HEK293 (cell line): ENCODE measurements around the gene ANXA3.
"Not testable (repeated sequence)": the region's sequence is repeated elsewhere in the genome, so short reads cannot be mapped to it uniquely, and the experiment has no call there.

ENCODE experiments used
- FEZF1 ChIP-seq: fragments of 450-650 bp; formaldehyde crosslinking; IDR thresholded peaks from 2 replicates; pipeline ENCODE4 v1.5.1; 2016; ENCODE audit warnings: missing biosample characterization, missing genetic modification characterization
- KLF10 ChIP-seq: fragments of 450-650 bp; IDR thresholded peaks from 2 replicates; pipeline ENCODE4 v1.5.1; 2018; ENCODE audit warnings: missing biosample characterization, mild to moderate bottlenecking, missing genetic modification characterization
- SP2 ChIP-seq: fragments of 450-650 bp; formaldehyde crosslinking; IDR thresholded peaks from 2 replicates; pipeline ENCODE4 v1.5.1; 2016; ENCODE audit warnings: missing biosample characterization, missing genetic modification characterization
- ZNF670 ChIP-seq: fragments of 450-650 bp; formaldehyde crosslinking; IDR thresholded peaks from 2 replicates; pipeline ENCODE4 v1.5.1; 2016; ENCODE audit warnings: missing biosample characterization, missing genetic modification characterization, low read depth
- ZNF747 ChIP-seq: fragments of 450-650 bp; formaldehyde crosslinking; IDR thresholded peaks from 2 replicates; pipeline ENCODE4 v1.5.1; 2016; ENCODE audit warnings: missing biosample characterization, missing genetic modification characterization
- TF ChIP-seq, protein P1 (sequence below): fragments of 450-650 bp; formaldehyde crosslinking; IDR thresholded peaks from 2 replicates; pipeline ENCODE4 v1.5.1; 2016; ENCODE audit warnings: missing biosample characterization, missing genetic modification characterization
- TF ChIP-seq, protein P2 (sequence below): fragments of 450-650 bp; formaldehyde crosslinking; IDR thresholded peaks from 2 replicates; pipeline ENCODE4 v1.5.1; 2016; ENCODE audit warnings: missing biosample characterization, missing genetic modification characterization
- TF ChIP-seq, protein P3 (sequence below): fragments of 450-650 bp; formaldehyde crosslinking; IDR thresholded peaks from 2 replicates; pipeline ENCODE4 v1.5.1; 2016; ENCODE audit warnings: missing biosample characterization, missing genetic modification characterization
- TF ChIP-seq, protein P4 (sequence below): fragments of 450-650 bp; formaldehyde crosslinking; IDR thresholded peaks from 2 replicates; pipeline ENCODE4 v1.5.1; 2016; ENCODE audit warnings: missing biosample characterization, missing genetic modification characterization
- TF ChIP-seq, protein P5 (sequence below): fragments of 450-650 bp; formaldehyde crosslinking; IDR thresholded peaks from 2 replicates; pipeline ENCODE4 v1.5.1; 2016; ENCODE audit warnings: missing biosample characterization, missing genetic modification characterization

DNA sequence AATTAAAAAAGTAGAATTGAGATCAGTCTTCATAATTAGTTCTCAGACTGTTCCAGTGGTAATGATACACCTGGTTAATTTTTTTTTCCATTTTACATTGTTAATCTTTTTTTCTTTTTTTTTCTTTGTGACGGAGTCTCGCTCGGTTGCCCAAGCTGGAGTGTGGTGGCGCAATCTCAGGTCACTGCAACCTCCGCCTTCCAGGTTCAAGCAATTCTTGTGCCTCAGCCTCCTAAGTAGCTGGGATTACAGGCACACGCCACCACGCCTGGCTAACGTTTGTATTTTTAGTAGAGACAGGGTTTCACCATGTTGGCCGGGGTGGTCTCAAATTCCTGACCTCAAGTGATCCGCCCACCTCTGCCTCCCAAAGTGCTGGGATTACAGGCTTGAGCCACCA, 46.9 kb downstream of the ANXA3 start:
- TF ChIP-seq FEZF1 (tag by site-specific recombination); ZNF747 (tag by site-specific recombination); KLF10; SP2; ZNF670 (tag by site-specific recombination): not testable (repeated sequence)
- TF ChIP-seq, protein P1, sequence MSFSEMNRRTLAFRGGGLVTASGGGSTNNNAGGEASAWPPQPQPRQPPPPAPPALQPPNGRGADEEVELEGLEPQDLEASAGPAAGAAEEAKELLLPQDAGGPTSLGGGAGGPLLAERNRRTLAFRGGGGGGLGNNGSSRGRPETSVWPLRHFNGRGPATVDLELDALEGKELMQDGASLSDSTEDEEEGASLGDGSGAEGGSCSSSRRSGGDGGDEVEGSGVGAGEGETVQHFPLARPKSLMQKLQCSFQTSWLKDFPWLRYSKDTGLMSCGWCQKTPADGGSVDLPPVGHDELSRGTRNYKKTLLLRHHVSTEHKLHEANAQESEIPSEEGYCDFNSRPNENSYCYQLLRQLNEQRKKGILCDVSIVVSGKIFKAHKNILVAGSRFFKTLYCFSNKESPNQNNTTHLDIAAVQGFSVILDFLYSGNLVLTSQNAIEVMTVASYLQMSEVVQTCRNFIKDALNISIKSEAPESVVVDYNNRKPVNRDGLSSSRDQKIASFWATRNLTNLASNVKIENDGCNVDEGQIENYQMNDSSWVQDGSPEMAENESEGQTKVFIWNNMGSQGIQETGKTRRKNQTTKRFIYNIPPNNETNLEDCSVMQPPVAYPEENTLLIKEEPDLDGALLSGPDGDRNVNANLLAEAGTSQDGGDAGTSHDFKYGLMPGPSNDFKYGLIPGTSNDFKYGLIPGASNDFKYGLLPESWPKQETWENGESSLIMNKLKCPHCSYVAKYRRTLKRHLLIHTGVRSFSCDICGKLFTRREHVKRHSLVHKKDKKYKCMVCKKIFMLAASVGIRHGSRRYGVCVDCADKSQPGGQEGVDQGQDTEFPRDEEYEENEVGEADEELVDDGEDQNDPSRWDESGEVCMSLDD (tag by site-specific recombination): not testable (repeated sequence)
- TF ChIP-seq, protein P2, sequence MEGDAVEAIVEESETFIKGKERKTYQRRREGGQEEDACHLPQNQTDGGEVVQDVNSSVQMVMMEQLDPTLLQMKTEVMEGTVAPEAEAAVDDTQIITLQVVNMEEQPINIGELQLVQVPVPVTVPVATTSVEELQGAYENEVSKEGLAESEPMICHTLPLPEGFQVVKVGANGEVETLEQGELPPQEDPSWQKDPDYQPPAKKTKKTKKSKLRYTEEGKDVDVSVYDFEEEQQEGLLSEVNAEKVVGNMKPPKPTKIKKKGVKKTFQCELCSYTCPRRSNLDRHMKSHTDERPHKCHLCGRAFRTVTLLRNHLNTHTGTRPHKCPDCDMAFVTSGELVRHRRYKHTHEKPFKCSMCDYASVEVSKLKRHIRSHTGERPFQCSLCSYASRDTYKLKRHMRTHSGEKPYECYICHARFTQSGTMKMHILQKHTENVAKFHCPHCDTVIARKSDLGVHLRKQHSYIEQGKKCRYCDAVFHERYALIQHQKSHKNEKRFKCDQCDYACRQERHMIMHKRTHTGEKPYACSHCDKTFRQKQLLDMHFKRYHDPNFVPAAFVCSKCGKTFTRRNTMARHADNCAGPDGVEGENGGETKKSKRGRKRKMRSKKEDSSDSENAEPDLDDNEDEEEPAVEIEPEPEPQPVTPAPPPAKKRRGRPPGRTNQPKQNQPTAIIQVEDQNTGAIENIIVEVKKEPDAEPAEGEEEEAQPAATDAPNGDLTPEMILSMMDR: not testable (repeated sequence)
- TF ChIP-seq, protein P3, sequence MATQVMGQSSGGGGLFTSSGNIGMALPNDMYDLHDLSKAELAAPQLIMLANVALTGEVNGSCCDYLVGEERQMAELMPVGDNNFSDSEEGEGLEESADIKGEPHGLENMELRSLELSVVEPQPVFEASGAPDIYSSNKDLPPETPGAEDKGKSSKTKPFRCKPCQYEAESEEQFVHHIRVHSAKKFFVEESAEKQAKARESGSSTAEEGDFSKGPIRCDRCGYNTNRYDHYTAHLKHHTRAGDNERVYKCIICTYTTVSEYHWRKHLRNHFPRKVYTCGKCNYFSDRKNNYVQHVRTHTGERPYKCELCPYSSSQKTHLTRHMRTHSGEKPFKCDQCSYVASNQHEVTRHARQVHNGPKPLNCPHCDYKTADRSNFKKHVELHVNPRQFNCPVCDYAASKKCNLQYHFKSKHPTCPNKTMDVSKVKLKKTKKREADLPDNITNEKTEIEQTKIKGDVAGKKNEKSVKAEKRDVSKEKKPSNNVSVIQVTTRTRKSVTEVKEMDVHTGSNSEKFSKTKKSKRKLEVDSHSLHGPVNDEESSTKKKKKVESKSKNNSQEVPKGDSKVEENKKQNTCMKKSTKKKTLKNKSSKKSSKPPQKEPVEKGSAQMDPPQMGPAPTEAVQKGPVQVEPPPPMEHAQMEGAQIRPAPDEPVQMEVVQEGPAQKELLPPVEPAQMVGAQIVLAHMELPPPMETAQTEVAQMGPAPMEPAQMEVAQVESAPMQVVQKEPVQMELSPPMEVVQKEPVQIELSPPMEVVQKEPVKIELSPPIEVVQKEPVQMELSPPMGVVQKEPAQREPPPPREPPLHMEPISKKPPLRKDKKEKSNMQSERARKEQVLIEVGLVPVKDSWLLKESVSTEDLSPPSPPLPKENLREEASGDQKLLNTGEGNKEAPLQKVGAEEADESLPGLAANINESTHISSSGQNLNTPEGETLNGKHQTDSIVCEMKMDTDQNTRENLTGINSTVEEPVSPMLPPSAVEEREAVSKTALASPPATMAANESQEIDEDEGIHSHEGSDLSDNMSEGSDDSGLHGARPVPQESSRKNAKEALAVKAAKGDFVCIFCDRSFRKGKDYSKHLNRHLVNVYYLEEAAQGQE (tag by site-specific recombination): not testable (repeated sequence)
- TF ChIP-seq, protein P4, sequence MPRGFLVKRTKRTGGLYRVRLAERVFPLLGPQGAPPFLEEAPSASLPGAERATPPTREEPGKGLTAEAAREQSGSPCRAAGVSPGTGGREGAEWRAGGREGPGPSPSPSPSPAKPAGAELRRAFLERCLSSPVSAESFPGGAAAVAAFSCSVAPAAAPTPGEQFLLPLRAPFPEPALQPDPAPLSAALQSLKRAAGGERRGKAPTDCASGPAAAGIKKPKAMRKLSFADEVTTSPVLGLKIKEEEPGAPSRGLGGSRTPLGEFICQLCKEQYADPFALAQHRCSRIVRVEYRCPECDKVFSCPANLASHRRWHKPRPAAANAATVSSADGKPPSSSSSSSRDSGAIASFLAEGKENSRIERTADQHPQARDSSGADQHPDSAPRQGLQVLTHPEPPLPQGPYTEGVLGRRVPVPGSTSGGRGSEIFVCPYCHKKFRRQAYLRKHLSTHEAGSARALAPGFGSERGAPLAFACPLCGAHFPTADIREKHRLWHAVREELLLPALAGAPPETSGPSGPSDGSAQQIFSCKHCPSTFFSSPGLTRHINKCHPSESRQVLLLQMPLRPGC (tag by site-specific recombination): not testable (repeated sequence)
- TF ChIP-seq, protein P5, sequence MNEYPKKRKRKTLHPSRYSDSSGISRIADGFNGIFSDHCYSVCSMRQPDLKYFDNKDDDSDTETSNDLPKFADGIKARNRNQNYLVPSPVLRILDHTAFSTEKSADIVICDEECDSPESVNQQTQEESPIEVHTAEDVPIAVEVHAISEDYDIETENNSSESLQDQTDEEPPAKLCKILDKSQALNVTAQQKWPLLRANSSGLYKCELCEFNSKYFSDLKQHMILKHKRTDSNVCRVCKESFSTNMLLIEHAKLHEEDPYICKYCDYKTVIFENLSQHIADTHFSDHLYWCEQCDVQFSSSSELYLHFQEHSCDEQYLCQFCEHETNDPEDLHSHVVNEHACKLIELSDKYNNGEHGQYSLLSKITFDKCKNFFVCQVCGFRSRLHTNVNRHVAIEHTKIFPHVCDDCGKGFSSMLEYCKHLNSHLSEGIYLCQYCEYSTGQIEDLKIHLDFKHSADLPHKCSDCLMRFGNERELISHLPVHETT (tag by site-specific recombination): not testable (repeated sequence)
